GM21367 (cell line): ENCODE data around the gene TECTA.

Experiments used
- ATAC-seq: cut with Tn5 transposase; IDR thresholded peaks from one replicate; pipeline ENCODE4 v1.9.1; 2021; ENCODE audit not compliant: unreplicated experiment

The TECTA gene

GRCh38 chr11:121123496-121124069 lies 22.5 kb downstream of the TECTA start:
- ATAC-seq: no peak

GRCh38 chr11:121127809-121128208 lies 26.8 kb downstream of the TECTA start:
- ATAC-seq: no peak

GRCh38 chr11:121129362-121130340 lies 28.6 kb downstream of the TECTA start:
- no peak for ATAC-seq

GRCh38 chr11:121131656-121132055 lies 30.6 kb downstream of the TECTA start:
- ATAC-seq: no peak

GRCh38 chr11:121132211-121132976 lies 31.4 kb downstream of the TECTA start:
- no peak for ATAC-seq

- ATAC-seq: no peak
Measured at GRCh38 chr11:121134741-121135312, 33.8 kb downstream of the TECTA start.

- no peak for ATAC-seq
Measured at GRCh38 chr11:121137005-121137404, 36.0 kb downstream of the TECTA start.

- no peak for ATAC-seq
Measured at GRCh38 chr11:121138259-121138658, 37.2 kb downstream of the TECTA start.

- no peak for ATAC-seq
Measured at GRCh38 chr11:121140369-121140768, 39.3 kb downstream of the TECTA start.

GRCh38 chr11:121141066-121141465 lies 40.0 kb downstream of the TECTA start:
- no peak for ATAC-seq

- ATAC-seq: no peak
Measured at GRCh38 chr11:121143921-121144320, 42.9 kb downstream of the TECTA start.

- ATAC-seq: no peak
Measured at GRCh38 chr11:121144723-121145122, 43.7 kb downstream of the TECTA start.

- no peak for ATAC-seq
Measured at GRCh38 chr11:121145826-121146225, 44.8 kb downstream of the TECTA start.

GRCh38 chr11:121149116-121149515 lies 48.1 kb downstream of the TECTA start:
- ATAC-seq: no peak

- ATAC-seq: no peak
Measured at GRCh38 chr11:121151207-121151688, 50.2 kb downstream of the TECTA start.

GRCh38 chr11:121152764-121153163 lies 51.7 kb downstream of the TECTA start:
- no peak for ATAC-seq

GRCh38 chr11:121153472-121153871 lies 52.4 kb downstream of the TECTA start:
- ATAC-seq: no peak

GRCh38 chr11:121154486-121155314 lies 53.7 kb downstream of the TECTA start:
- no peak for ATAC-seq

- no peak for ATAC-seq
Measured at GRCh38 chr11:121157756-121158155, 56.7 kb downstream of the TECTA start.

- no peak for ATAC-seq
Measured at GRCh38 chr11:121159741-121160140, 58.7 kb downstream of the TECTA start.
